ENCODE results near the gene DNM2.

DNM2 gene

DNA sequence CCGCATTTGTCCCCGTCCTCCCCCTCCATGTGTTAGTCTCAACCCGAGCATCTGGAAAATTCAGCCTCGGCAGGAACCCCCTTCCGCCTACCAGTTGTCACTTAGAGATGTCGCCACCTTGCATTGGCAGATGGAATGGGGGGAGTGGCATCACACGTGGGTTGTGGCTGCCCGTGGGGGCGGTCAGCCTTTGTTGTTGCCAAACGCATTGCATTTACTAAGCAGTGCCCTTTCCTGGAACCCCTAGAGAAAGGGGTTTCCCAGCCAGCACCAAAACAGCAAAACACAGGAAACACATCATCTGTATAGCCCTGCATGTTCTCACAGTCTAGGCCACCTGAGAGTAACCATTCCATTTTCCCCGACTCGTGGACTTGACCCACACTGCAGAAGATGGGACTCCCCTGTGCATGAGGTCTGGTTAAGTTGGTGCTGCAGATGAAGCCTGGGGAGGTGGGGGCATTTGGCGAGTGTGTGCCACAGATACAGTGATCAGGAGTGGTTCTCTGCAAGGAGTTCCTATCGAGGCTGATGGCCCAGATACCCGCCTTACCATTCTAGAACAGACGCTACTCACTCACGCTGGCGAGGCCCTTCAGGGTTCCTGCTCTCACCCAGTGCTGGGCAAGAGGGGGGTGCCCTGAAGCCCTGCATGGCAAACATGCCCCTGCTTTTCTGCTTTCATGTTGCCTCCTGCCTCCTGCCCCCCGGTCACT, 79.8 kb downstream of the DNM2 start:
- ATAC-seq (peak; percentile 95), DNase-seq (peak; percentile 91 to 97)
- Mint-ChIP-seq H3K9me3 (no peaks in the 10 kb centered on the region), H3K27ac (peak overlapping the region; percentile 95), H3K4me1 (peaks cover 61% of the 10 kb centered on the region), H3K4me3 (peak overlapping the region; percentile 78 to 87), H3K27me3 (no peaks in the 10 kb centered on the region)

DNA sequence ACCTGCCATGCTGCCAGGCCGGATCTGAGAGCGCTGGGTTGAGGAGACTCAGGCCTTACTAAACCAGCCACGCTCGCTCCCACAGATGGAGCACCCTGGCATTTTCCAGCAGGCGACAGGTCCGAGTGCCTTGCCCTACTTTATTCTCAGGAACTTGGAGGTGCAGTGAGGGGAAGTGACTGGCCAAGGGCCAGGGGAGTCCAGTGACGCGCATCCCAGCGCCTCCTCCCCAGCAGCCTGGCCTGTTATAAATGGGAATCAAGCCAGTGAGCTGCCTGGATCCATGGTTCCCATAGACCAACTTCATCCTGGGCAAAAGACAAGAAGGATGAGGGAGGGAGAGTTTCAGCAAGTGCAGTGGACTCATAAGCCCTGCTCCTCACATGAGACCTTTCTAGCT, 82.6 kb downstream of the DNM2 start:
- ATAC-seq: no peak

GRCh38 chr19:10802479-10802878, 84.6 kb downstream of the DNM2 start:
- ATAC-seq (no peak), DNase-seq (no peak)
- H3K9me3 Mint-ChIP-seq: no peaks in the 10 kb centered on the region
- H3K4me3 Mint-ChIP-seq: no peak overlapping the region
- H3K4me1 Mint-ChIP-seq: peaks cover 29% of the 10 kb centered on the region
- no peaks in the 10 kb centered on the region for H3K27me3 Mint-ChIP-seq
- peak overlapping the region; percentile 52 to 95 for H3K27ac Mint-ChIP-seq

More for the DNA sequence above, 82.6 kb downstream of the DNM2 start:
- no peak overlapping the region for H3K4me3 Mint-ChIP-seq
- H3K27ac Mint-ChIP-seq: peak overlapping the region; percentile 74 to 93
- H3K9me3 Mint-ChIP-seq: no peaks in the 10 kb centered on the region
- DNase-seq: no peak
- no peaks in the 10 kb centered on the region for H3K27me3 Mint-ChIP-seq
- H3K4me1 Mint-ChIP-seq: peaks cover 49% of the 10 kb centered on the region

DNA sequence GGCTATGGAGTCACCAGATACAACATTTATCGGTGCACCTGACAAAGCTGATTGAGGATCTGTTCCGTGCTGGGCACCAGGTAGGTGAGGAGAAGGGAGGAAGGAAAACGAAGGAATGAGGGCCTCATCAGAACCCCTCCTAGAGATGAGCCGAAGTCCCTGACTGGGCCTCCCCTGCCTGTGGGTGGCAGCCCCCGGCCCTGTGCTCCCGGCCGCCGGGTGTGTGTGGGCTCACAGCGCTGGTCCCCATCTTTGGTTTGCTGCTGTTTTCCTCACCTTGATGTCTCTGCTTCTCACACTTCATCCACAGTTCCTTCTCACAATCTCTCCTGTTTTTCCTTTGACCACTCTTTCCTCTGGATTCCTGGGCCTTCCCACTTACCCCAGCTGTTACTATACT, 85.4 kb downstream of the DNM2 start:
- H3K4me1 Mint-ChIP-seq: peaks cover 28% of the 10 kb centered on the region
- H3K9me3 Mint-ChIP-seq: no peaks in the 10 kb centered on the region
- no peaks in the 10 kb centered on the region for H3K27me3 Mint-ChIP-seq
- no peak overlapping the region for H3K4me3 Mint-ChIP-seq
- H3K27ac Mint-ChIP-seq: peak overlapping the region in 1 of 2 donors; percentile 95
- ATAC-seq (no peak), DNase-seq (no peak)

GRCh38 chr19:10805065-10805757, 87.3 kb downstream of the DNM2 start:
- peak overlapping the region in 1 of 2 donors; percentile 57 for H3K27ac Mint-ChIP-seq

DNA sequence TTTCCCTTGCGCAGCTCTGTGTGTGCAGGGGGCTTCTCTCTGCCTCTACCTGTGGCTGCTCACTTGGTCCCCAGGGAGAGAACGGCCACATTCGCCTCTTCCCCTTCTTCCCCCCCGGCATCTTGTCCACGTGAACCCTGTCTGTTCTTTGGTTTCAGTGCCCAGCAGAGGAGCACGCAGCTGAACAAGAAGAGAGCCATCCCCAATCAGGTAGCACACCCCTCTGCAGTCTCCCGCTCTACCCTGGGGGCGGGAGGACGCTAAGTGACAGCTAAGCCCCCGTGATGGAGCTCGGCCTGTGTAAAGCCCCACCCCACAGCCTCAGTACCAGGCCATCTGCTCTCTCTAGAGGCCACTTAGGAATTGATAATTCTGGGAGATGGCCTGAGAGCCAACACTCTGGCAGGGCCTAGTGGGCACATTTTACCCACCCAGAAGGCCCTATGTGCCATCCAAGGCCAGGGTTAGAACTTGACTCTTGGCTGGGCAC, 87.9 kb downstream of the DNM2 start:
- ATAC-seq (no peak), DNase-seq (no peak)
- H3K9me3 Mint-ChIP-seq: peaks cover 0 to 6% of the 10 kb centered on the region in 2 donors
- no peak overlapping the region for H3K27ac Mint-ChIP-seq
- H3K4me1 Mint-ChIP-seq: peaks cover 30% of the 10 kb centered on the region
- no peak overlapping the region for H3K4me3 Mint-ChIP-seq
- no peaks in the 10 kb centered on the region for H3K27me3 Mint-ChIP-seq

More at GRCh38 chr19:10805065-10805757, 87.3 kb downstream of the DNM2 start:
- H3K4me1 Mint-ChIP-seq: peaks cover 28% of the 10 kb centered on the region
- H3K9me3 Mint-ChIP-seq: peaks cover 0 to 6% of the 10 kb centered on the region in 2 donors
- ATAC-seq (no peak), DNase-seq (no peak)
- H3K4me3 Mint-ChIP-seq: no peak overlapping the region
- no peaks in the 10 kb centered on the region for H3K27me3 Mint-ChIP-seq

GRCh38 chr19:10808937-10809649, 91.2 kb downstream of the DNM2 start:
- Mint-ChIP-seq H3K9me3 (peaks cover 0 to 6% of the 10 kb centered on the region in 2 donors), H3K4me3 (peak overlapping the region; percentile 4 to 63), H3K27me3 (no peaks in the 10 kb centered on the region), H3K27ac (peak overlapping the region; percentile 19 to 28), H3K4me1 (peaks cover 53% of the 10 kb centered on the region)
- peak in 1 of 2 donors; percentile 77 for DNase-seq
- ATAC-seq: peak; percentile 89

DNA sequence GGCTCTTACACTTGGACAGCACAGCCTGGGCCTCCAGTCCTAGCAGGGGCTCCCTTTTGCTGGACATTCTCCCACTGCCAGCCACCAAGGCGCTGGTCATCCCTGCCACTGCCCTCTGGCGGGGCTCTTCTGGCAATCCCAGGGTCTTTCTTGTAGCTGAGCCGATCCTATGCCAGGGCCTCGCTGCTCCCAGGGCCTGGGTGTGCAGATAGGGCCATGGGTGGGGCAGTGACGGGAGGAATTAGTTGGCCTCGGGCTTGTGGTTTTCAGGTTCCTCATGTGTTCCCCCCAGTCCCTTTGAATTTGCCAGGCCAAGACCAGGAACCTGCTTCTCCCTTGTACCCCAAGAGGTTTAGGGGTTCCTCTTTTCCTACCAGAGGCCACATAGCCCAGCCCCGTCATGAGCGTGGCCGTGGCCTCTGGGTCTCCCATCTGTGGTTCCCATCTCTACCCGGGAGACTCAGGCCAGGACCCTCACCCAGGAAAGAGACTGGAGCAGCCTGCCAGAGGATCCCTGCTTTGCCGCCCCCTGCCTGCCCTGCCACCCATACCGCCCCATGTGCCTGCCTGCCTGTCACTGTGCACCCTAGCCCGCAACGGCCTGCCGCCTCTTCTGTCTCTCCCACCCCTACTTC, 91.9 kb downstream of the DNM2 start:
- peaks cover 0 to 6% of the 10 kb centered on the region in 2 donors for H3K9me3 Mint-ChIP-seq
- H3K27me3 Mint-ChIP-seq: no peaks in the 10 kb centered on the region
- no peak for DNase-seq
- ATAC-seq: peak; percentile 1
- no peak overlapping the region for H3K4me3 Mint-ChIP-seq
- H3K4me1 Mint-ChIP-seq: peaks cover 53% of the 10 kb centered on the region
- peak overlapping the region; percentile 65 to 96 for H3K27ac Mint-ChIP-seq

GRCh38 chr19:10811391-10812111, 93.7 kb downstream of the DNM2 start:
- H3K4me1 Mint-ChIP-seq: peaks cover 53% of the 10 kb centered on the region
- H3K27me3 Mint-ChIP-seq: no peaks in the 10 kb centered on the region
- H3K4me3 Mint-ChIP-seq: no peak overlapping the region
- H3K9me3 Mint-ChIP-seq: peaks cover 0 to 6% of the 10 kb centered on the region in 2 donors
- peak overlapping the region; percentile 33 to 85 for H3K27ac Mint-ChIP-seq
- ATAC-seq (no peak), DNase-seq (no peak)

DNA sequence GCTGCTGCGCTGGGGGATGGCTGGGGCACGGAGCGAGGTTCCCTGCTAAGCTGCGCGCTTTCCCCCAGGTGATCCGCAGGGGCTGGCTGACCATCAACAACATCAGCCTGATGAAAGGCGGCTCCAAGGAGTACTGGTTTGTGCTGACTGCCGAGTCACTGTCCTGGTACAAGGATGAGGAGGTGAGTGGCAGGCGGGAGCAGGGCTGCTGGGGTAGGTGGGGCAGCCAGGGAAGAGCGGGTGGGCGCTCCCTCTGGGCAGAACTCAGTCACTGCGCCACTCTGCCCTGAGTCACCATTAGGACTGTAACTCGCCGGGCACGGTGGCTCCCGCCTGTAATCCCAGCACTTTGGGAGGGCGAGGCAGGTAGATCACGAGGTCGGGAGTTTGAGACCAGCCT, 94.3 kb downstream of the DNM2 start:
- Mint-ChIP-seq H3K4me1 (peaks cover 53% of the 10 kb centered on the region), H3K4me3 (no peak overlapping the region), H3K9me3 (peaks cover 0 to 6% of the 10 kb centered on the region in 2 donors), H3K27me3 (no peaks in the 10 kb centered on the region), H3K27ac (peak overlapping the region; percentile 85 to 89)
- DNase-seq: no peak
- ATAC-seq: no peak

DNA sequence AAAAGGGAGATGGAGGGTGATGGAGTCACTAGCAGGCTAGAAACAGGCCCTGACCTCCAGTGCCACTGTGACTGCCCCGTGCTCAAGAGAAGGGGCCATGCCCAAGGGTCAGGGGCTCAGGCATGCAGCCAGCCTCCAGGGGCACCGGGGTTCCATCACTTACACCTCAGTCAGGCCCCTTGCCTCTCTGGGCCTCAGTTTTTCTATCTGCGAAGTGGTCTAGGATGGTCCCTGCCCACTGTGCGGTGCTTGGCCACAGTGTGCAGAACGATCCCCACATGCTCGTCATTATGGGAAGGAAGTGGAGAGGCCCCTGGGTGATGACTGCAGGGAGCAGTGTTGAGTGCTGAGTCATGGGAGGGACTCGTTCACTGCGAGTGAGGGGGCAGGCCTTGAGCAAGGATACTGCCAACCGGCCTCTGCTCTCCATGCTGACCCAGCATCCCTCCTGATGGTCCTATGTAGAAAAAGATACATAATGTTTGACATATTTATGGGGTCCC, 95.1 kb downstream of the DNM2 start:
- H3K27me3 Mint-ChIP-seq: no peaks in the 10 kb centered on the region

GRCh38 chr19:10815007-10815536, 97.2 kb downstream of the DNM2 start:
- DNase-seq: no peak
- Mint-ChIP-seq H3K4me3 (no peak overlapping the region), H3K4me1 (peaks cover 39% of the 10 kb centered on the region), H3K27me3 (no peaks in the 10 kb centered on the region), H3K9me3 (no peaks in the 10 kb centered on the region), H3K27ac (no peak overlapping the region)
- ATAC-seq: no peak

More for the DNA sequence above, 95.1 kb downstream of the DNM2 start:
- ATAC-seq (peak; percentile 43), DNase-seq (no peak)
- Mint-ChIP-seq H3K27ac (peak overlapping the region; percentile 88 to 89), H3K9me3 (peaks cover 0 to 6% of the 10 kb centered on the region in 2 donors), H3K4me3 (no peak overlapping the region), H3K4me1 (peaks cover 50% of the 10 kb centered on the region)

GRCh38 chr19:10815969-10816644, 98.2 kb downstream of the DNM2 start:
- ATAC-seq (no peak), DNase-seq (no peak)
- H3K27me3 Mint-ChIP-seq: no peaks in the 10 kb centered on the region
- H3K4me1 Mint-ChIP-seq: peaks cover 41% of the 10 kb centered on the region
- peak overlapping the region; percentile 76 to 78 for H3K27ac Mint-ChIP-seq
- H3K9me3 Mint-ChIP-seq: no peaks in the 10 kb centered on the region
- H3K4me3 Mint-ChIP-seq: no peak overlapping the region

DNA sequence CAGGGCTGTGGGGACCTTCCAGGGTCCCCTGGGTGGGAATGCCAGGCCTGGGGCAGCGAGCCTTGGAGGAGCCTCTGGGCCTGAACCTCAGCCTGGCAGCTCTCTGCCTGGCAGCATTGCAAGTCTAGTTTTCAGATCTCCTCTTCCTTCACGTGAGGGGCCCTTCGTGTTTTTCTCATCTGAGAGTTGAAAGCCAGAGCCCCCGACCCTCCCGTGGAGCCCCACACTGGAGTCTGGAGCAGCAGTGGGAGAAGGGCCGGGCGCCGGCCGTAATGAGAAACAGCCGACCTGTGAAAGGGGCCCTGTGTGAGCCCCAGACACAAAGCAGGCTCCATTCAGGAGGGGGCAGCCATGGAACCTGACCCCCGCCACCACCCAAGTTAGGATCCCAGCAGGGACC, 98.8 kb downstream of the DNM2 start:
- Mint-ChIP-seq H3K4me3 (no peak overlapping the region), H3K9me3 (no peaks in the 10 kb centered on the region), H3K4me1 (peaks cover 42% of the 10 kb centered on the region), H3K27ac (peak overlapping the region in 1 of 2 donors; percentile 85), H3K27me3 (no peaks in the 10 kb centered on the region)
- DNase-seq: no peak
- no peak for ATAC-seq
